GM21528 (cell line): ENCODE measurements around the gene PGBD5.

Source experiments
- ATAC-seq: cut with Tn5 transposase; IDR thresholded peaks from one replicate; pipeline ENCODE4 v1.9.1; 2021; ENCODE audit warnings: mild to moderate bottlenecking, moderate library complexity; ENCODE audit not compliant: unreplicated experiment, low FRiP score

PGBD5 gene

DNA sequence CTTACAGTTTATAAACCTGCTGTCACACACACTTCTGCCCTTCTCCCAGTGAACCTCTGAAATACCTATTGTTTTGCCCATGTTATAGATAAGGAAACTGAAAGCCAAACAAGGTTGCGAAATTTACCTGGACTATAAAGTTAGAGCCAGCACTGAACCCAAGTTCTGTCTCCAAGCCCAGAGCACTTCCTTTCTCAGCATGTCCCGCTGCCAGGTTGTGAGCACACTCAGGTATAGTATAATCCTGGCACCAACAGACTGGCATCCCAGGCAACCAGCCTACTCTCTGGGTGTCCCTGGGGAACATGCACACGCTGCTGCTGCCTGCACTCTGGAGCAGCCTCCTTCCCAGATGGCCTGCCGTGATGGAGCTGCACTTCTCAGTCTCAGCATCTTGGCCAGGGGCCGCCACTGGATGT is 45.1 kb downstream of the PGBD5 start:
- no peak for ATAC-seq

DNA sequence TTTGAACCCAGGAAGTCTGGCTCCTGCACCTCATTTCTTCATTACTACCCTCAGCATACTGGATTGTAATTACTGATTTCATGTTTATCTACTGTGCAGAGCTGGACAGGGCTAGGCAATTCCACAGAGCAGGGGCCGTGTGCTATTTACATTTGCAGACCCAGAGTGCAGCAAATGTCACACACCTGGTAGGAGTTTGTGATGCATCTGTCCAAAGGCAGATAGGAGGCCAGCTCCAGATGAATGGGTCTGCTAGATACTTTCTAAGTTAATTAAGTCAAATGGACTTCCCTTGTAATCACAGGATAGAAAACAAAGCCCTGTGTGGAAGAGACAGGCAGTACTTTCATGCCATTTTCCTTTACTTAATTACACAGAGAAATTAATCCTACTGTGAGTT is 46.2 kb downstream of the PGBD5 start:
- ATAC-seq, result no peak

DNA sequence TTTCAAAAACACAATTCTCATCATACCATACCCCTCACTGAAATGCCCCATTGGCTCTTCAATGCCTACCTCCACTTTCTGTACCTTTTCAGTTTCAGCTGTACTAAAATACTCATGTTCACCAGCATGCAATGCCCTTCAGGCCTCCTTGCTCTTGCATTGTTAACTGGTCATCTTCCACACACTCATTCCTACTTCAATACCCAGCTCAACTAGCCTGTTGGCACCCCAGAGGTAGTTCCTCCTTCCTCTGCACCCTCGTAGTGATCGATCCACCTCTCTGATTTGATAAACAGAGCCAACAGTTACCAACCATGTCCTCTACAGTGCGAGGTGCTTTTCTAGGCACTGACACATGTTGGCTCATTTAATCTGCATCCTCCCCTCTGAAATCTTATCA is 46.7 kb downstream of the PGBD5 start:
- no peak for ATAC-seq

DNA sequence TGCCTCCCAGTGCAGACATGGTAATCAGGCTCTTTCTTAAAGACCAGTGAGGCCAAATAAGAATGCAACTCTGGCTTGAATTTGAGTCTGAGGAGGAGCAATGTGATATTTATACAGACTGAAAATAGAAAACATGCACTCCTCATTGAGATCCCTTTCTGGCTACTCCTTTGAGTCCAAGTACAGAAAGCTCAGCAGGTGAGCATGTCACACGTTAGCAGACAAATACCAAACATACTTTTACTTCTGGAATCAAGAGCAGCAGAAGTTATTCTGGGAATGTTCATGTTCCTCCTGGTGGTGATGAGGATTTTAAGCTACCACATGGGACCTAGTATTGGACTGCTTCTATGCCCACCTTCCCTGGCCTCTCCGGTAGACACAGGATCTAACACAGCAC is 48.3 kb downstream of the PGBD5 start:
- ATAC-seq, result no peak

DNA sequence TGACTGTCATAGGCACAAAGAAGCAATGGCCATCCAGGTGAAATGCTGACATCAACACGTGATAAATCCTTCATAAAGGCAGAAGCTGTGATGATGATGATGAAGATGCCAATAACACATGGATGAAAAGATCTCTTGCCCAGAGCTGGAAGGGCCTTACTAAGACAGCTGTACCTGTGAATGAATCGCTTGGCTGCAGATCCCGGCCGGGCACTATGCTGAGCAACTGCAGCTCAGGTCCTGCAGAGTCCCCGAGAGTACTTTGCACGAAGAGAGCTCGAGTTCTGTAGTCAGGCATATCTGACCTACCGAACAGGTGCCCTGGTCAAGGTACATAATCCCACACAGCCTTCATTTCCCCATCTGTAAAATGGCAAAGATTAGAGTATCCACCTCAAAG is 48.8 kb downstream of the PGBD5 start:
- ATAC-seq, result no peak

DNA sequence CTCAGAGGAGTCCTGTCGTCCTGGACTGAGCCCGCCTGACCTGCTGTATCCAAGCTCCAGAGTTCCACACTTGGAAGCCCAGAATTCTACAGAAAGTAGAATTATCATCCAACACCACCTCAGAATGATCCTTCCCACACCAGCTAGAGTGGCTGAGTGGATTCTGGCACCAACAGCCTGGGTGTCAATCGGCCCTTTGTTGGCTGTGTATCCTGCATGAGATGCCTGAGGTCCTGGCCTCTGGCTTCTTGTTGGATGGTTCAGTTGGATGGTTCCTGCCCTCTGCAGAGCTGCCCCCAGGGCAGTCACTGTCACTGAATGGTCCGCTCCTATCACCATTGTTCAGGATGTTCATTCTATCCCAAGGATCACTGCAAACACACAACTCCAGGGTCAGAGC is 49.8 kb downstream of the PGBD5 start:
- no peak for ATAC-seq

DNA sequence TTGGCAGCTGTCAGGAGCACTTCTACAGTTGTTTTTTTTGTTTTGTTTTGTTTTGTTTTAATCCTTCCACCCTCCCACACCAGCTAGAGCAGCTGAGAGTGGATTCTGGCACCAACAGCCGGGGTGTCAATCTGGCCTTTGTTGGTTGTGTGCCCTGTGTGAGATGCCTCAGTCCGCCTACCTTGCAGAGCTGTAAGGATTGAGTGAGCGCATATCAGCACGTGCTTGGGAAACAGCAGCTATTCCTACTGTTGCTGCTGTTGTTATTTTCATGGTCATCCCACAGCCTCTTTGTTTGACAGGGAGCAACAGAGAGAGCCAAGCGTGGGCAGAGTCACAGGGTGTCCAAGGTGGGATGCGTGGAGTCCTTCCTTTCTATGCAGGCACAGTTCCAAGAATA is 50.4 kb downstream of the PGBD5 start:
- ATAC-seq, result no peak

DNA sequence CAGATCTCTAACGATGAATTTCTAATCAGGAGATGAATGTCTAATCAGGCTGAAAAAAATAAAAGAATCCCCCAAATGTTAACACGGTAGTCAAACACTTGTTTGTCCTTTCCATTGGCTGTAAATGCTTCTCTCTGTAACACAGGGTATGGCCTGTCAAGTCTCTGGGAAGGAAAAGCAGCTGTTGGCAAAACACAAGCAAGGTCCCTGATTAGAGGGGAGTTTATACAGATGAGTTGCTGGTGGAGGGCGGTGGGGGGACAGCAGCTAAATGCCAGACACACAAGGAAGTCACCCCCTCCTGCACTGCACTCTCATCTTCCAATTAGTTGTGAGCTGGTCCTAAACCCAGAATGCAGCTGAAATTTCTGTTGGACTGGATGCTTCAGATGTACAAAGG is 51.0 kb downstream of the PGBD5 start:
- no peak for ATAC-seq

DNA sequence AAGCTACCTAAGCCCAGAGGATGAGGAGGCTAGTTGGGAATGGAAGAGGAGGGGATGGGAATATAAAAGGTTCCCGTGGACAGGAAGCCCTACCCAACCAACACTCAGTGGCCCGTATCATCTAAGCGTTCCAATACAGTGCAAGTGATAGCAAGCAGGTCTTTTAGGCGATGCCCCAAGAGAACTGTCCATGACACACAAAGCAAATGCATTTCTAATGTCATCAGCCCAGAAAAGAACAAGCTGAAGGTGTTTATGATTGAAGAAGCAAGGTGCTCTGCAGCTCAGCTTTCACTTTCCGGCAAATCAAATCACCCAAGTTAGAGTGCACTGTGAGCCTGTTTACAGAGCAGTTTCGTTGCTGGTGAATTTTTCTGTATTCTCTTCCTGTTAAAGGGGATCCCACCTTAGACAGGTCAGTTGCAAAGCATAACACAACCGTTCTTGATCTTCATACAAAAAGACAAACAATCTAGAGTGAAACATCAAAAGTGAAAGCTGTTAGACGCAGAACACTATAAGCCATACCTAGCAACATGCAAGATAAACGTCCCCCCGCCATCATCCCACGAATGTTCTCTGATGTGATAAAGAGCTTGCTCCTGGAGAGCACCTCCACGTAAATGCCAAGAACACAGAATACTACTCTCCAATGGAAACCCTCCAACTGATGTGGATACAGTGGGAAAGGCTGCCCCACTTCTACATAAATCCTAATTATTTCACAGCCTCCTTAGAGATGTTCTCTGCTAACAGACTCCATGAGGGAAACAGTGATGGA is 54.0 kb downstream of the PGBD5 start:
- no peak for ATAC-seq

DNA sequence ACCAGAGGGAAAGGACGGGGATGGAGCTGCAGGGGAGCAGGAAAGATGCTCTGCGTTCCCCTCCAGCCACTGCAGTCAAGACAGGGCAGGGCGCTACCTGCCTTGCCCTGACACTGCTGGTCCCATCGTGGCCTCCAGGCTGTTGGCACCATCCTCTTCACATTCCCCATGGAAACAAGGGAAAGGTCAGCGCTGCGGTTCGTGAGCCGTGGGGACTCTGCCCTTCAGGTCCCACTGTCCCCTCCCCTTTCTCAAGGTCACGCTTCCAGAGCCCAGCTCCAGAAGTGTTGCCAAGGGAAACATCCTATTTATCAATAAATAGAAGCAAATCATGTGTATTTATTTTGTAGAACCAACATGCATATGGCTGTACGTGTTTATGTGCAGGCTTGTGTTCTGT is 56.0 kb downstream of the PGBD5 start:
- ATAC-seq, result no peak

DNA sequence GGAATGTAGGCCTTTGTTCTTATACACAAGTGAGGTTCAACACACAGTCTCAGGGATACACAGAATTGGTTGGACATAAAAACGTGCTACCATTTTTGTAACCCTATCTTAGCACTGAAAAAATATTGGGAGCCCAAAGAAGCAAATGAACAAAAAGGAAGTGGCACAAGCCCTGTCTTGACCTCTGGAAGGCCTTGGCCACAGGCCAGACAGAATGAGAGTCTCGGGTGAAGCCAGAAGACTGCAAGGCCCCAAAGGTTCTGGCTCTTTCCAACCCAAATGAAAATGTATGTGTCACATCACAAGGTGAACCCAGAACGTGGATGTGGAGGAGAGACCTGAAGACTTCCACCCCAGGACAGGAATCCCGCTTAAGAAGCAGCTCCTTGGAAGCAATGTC is 57.3 kb downstream of the PGBD5 start:
- no peak for ATAC-seq

DNA sequence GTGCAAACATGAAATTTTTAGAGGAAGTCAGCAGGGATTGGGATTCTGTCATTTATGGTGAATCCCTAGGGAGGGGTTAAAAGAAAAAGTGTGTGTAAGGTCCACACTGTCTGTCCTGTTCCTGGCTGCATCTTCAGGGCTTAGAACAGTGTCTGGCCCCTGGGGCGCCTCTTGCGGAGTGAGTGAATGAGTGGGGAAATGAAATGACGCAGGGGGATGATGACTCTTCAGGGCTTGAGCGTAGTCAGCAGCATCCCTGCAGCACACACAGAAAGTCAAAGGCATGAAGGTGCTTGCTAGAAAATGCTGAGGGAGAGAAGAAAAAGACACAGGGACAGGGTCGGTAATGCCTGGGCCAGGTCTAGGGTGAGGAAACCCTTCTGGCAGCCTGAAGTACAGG is 57.8 kb downstream of the PGBD5 start:
- no peak for ATAC-seq

DNA sequence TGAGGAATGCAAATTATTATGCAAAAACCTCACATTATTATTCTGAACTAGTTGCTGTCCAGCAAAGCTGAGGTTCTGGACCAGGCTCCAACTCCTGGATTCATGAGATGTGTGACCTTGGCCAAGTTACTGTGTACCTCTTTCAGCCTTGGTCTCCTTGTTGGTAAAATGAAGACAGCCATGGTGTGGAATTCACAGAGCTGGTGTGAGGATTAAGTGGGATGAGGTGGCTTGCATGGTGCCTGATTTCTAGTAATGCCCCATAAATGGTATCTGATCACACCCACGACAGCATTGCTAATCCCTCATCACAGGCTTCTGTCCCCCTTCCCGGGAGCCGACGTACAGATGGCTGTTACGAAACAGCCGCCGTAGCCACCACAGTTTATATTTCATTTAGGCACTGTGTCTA is 59.6 kb downstream of the PGBD5 start:
- no peak for ATAC-seq

DNA sequence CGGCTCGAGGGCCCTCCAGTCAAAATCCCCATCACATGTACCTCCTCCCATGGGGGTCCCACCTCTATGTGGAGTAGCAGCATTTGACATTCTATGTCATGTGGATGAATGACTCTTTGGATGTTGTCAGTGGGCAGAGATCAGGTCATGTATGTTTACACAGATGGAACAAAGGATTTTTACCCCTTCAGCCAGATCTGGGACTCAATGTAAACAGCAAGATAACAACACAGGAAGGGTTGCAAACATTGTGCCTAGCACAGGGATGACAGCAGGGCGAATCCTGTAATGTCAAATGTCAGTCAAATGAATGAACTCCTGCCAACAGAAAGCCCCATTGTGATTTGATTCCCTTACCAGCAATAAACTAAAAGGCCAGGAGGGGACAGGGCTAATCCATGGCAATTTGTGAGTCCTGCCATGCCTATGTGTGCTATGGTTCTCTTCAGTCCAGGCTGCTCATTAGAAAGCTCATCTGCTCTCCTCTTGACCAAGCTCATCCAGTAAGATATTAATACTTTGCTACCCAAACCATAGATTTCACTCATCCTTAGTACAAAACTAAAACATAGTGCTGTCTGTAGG is 60.3 kb downstream of the PGBD5 start:
- ATAC-seq, result no peak

DNA sequence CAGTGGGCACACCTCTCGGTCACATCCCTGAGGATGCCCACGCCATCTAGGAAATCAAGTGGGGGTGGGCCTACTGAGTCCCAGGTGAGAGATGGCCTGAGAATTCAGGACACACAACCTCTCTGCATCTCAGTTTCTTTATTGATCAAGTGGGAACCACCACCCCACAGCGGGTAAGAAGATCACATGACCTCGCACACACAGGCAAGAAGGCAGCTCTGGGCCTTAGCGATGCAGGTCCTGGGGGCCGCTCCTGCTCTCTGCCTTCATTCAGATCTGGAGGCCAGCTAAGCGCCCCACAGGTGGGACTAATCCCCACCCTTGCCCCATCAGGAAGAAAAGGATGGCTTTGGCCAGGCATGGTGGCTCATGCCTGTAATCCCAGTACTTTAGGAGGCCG is 63.2 kb downstream of the PGBD5 start:
- ATAC-seq, result no peak

DNA sequence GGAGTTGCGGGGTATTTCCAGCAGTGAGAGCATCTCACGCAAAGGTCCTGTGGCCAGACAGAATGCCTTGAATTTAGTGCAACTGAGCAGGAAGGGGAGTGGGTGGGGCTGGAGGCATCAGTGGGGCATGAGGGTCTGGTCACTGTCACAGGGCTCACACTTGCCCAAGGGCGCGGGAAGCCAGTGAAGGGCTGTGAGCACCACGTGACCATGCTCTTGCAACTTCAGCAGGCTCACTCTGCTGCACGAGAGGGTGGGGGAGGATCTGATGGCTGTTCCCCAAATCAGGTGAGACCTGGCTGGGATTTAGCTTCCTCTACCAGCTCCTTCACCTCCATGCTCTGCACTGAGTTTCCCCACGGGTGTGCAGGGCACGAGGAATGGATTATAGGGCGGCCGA is 64.2 kb downstream of the PGBD5 start:
- no peak for ATAC-seq

DNA sequence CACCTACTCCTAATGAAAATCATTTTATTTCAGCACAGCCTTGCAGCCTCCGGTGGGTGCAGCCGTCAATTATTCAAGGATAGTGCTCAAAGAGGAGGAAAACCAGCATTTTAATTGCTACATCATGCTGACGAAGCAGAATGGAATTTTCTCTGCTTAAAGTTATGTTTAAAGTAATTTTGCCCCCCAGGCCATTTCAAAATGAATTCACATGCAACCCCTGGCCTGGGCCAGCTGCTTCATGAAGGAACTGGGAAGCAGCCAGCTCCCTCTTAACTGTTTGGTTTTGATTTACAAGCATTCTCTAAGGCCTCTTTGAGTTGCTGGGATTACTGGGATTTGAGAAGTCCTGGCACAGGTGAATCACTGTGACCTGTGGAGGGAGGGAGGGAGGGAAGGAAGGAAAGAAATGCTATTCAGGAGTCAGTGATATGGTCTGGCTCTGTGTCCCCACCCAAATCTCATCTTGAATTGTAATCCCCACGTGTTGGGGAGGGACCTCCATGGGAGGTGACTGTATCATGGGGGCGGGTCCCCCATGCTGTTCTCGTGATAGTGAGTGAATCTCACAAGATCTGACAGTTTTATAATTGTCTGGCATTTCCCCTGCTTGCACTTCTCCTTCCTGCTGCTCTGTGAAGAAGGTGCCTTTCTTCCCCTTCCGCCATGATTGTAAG is 66.0 kb downstream of the PGBD5 start:
- ATAC-seq, result no peak

DNA sequence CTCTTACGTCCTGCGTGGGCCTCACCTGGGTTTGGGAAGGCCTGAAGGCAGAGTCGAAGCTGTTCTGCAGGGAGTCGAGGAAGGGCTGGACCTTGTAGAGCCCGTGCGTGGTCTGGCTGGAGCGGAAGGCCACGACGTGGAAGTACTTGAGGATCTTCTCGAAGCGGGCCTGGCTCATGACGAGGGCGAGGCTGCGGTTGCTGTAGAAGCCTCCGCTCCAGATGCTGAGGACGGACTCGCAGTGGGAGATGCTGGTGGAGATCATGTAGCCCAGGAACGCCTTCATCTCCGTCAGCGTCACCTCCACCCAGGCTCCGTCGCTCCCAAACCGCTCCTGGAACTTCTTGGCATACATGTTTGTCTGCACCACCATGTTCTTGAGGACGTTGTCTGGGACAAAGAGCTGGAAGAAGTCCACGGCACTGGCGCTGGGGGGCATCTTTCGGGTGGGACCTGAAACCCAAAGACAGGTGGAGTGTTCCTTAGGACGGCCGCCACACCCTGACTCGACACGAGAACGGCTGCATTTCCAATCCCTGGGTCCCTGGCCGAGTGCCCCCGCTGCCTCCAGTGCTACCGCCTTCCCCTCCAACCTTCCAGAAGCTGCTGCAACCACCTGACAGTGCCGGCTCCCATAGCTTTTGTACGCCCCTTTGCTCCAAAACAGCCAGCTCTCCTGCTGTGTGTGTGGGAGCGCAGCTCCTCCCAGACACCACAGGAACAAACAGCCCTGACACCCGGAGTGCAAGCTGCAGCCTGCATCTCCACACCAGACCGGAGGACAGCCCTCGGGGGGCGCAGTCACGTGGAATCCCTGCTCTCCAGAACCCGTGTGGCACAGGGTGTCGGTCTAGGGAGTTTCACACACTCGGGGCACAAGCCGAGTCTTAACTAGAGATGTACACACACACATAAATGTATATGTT is 69.0 kb downstream of the PGBD5 start:
- ATAC-seq, result no peak

DNA sequence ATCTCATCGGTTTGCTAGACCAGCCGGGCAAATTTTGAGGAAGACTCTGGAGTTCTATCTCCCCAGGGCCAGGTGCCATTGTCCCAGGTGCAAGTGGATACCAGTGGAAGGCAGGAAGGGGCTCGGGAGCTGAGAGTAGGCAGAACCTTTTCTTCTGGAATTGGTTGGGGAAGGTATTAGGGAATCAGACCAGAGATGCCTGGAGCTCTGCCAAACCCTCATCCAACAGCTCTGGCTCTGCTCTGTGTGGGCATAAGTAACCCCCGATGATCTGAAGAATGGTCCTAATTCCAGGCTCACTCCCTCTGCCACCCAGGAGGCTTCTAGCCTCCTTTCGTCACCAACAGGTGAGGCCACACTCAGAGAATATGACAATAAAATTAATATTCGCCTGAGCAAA is 69.9 kb downstream of the PGBD5 start:
- no peak for ATAC-seq

DNA sequence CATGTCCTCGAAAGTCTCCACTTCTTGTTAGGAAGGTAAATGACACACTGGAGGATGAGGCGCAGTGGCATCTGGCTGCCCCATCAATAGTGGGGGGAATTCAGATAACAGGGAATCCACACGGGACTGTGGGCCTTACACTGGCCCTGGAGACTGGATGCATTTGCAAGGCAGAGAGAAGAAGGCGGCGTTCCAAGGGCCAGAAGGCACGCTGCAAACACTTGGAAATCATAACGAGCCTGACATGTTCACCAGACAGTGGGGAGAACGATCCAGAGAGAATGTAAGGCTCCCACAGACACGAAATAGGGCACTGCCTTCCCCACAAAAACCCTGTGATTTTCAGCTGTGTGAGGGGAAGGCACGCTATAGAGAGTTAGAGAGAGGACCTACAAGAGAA is 70.5 kb downstream of the PGBD5 start:
- ATAC-seq, result no peak

DNA sequence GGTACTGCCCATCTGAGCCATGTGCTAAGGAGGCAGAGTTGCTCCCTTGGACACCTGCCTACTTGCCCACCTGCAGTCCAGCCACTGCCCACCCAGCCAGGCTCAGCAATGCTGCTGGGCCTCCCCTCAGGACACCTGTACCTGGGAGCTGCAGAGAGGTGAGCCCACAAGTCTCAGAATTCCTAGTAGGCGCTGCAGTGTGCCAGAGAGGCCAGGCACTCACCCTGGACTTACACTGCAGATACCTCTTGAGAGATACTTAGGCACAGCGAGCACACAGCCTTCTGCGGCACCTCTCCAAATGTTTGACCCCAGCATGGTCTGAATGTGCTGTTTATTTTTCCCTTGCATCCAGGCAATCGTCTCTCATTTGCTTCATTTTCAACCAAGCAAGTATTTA is 71.0 kb downstream of the PGBD5 start:
- ATAC-seq, result no peak
